Heart right ventricle (tissue), 16 donors: Measurements from ENCODE around the gene USP40. TPM values are rescaled to one million over a fixed set of nuclear protein-coding genes. Genes with fewer than 3 reads are reported as not detected.

Experiments
- ATAC-seq, 8 donors: fragments of 200-7000 bp; cut with Tn5 transposase; one replicate each; pipeline ENCODE4 v1.9.1; 2020; ENCODE audit warnings: mild to moderate bottlenecking in 8 of 8, moderate library complexity in 8 of 8, moderate number of reproducible peaks in 1 of 8
- DNase-seq, 2 donors: peaks; one replicate each; pipeline ENCODE4 v3.0.0-alpha.2; 2020
- H3K27ac ChIP-seq, 10 donors: fragments of 200-600 bp; sonication (generic) in 2 of 10; one replicate each; pipeline versions ENCODE4 v1.5.0 to v1.8.0; 2020 to 2022; ENCODE audit warnings: mild to moderate bottlenecking in 3 of 10
- H3K27me3 ChIP-seq, 7 donors: fragments of 200-600 bp; one replicate each; pipeline ENCODE4 v1.8.0; 2021 to 2022; ENCODE audit warnings: mild to moderate bottlenecking in 2 of 7
- H3K36me3 ChIP-seq, 9 donors: fragments of 200-600 bp; sonication (generic) in 1 of 9; one replicate each; pipeline versions ENCODE4 v1.5.0 to v1.8.0; 2020 to 2022; ENCODE audit warnings: mild to moderate bottlenecking in 2 of 9
- H3K4me1 ChIP-seq, 9 donors: fragments of 200-600 bp; sonication (generic) in 1 of 9; one replicate each; pipeline versions ENCODE4 v1.5.0 to v1.8.0; 2020 to 2022; ENCODE audit warnings: mild to moderate bottlenecking in 4 of 9
- H3K4me3 ChIP-seq, 10 donors: fragments of 200-600 bp; sonication (generic) in 2 of 10; one replicate each; pipeline versions ENCODE4 v1.5.0 to v1.8.0; 2020 to 2022; ENCODE audit warnings: mild to moderate bottlenecking in 7 of 10, moderate library complexity in 2 of 10
- H3K9me3 ChIP-seq, 11 donors: fragments of 200-600 bp in 10 of 11; sonication (generic) in 2 of 11; one replicate each; pipeline versions ENCODE4 v1.5.0 to v1.8.0; 2013 to 2022; ENCODE audit warnings: mild to moderate bottlenecking in 2 of 11, control low read depth in 1 of 11, moderate library complexity in 1 of 11
- WGBS, 2 donors: extraction: QIAGEN DNeasy Blood & Tissue Kit; methylation state at CpG; one replicate each; pipeline ENCODE4 v1.1.7; 2013; ENCODE audit warnings: inconsistent platforms in 1 of 2; 5-methylcytosine and 5-hydroxymethylcytosine counted together
- intact Hi-C, 10 donors: fragments of 100-400 bp; cut with DNase I; formaldehyde crosslinking; loops; one replicate each; pipeline versions ENCODE4 v1.11.1 to v1.14.2; 2022
- polyA plus RNA-seq, 2 donors: library from polyadenylated mRNA; stranded (reverse); fragments of 200-250 nt; gene quantifications; one replicate each; pipeline ENCODE4 v1.2.3, GENCODE V29; 2013
- total RNA-seq, 10 donors: library from RNA; stranded (reverse); fragmentation: NEBNext Ultra II Directional in 3 of 10; extraction: Animal tissue kit (Norgen Biotek cat#: 25700) in 3 of 10; gene quantifications; one replicate each; pipeline versions ENCODE4 v1.2.1 to v1.2.4, GENCODE V29; 2021 to 2023
- TF ChIP-seq, protein P1 (sequence below), 9 donors: fragments of 200-600 bp; sonication (generic) in 2 of 9; IDR thresholded peaks; one replicate each; pipeline versions ENCODE4 v1.5.0 to v1.8.0; 2021 to 2022; ENCODE audit warnings: antibody characterized with exemption in 9 of 9, mild to moderate bottlenecking in 5 of 9, moderate library complexity in 1 of 9
- donor health status: Arrhythmogenic right ventricular cardiomyopathy.
- donor health status: ischemic (EF 13 %, LVEDD 7.1; RV severe dilation, severe dysfunction).
- donor health status: healthy with polysubstance abuse.
- donor health status: DM: no; HTN: yes; CAD: no.
- donor health status: DM: no; HTN: no; CAD: no.
- donor health status: ischemic (EF 25% LVEDD 6.9; RV normal size, moderate dysfunction).
- donor health status: ischemic (EF 25% LVEDD 5.7; RV mildly dilated, moderate dysfunction).
- donor health status: healthy.
- donor health status: DM: yes; HTN: yes; CAD: no.
- donor health status: Ischemic cardiomyopathy.
- donor health status: ischemic (EF 35%, LVEDD 5.7; RV mildly dilated, moderate dysfunction).
- donor health status: nonischemic (EF 11% LVEDD 7.7; RV severe dilation, severe dysfunction).
- donor health status: DM: yes; HTN: yes; CAD: no.
- donor health status: PGD.
- donor health status: ischemic (EF 29% LVEDD 5.4; RV normal size, mild dysfunction).
- donor health status: nonischemic (EF 23%, LVEDD 6.1; RV moderate dilation, normal function).

Gene USP40
- total and polyA plus RNA-seq, 12 donors: 9.1 to 32.8 (median 16.1) TPM

DNA sequence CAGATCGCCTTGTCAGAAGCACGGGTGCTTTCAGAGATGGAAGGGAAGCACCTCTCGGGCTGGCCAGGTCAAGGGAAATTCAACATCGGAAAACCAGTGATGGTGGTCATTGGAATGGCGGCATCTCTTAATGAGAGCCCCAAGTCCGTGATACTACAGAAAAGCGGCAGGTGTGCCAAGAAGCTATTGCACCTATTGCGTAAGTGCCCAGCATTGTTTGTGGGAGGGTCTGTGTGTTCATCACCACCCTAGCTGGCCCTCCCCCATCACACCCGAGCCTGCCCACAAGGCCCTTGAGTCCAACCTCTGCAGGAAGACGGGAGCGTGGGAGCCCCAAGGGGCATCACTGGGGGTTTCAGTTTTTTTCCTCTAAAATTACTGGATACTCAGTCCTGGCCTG, 111.6 kb downstream of the USP40 start:
- peaks cover 0 to 100% (median 94%) of the 10 kb centered on the region in 9 donors for H3K36me3 ChIP-seq
- TF ChIP-seq, protein P1, sequence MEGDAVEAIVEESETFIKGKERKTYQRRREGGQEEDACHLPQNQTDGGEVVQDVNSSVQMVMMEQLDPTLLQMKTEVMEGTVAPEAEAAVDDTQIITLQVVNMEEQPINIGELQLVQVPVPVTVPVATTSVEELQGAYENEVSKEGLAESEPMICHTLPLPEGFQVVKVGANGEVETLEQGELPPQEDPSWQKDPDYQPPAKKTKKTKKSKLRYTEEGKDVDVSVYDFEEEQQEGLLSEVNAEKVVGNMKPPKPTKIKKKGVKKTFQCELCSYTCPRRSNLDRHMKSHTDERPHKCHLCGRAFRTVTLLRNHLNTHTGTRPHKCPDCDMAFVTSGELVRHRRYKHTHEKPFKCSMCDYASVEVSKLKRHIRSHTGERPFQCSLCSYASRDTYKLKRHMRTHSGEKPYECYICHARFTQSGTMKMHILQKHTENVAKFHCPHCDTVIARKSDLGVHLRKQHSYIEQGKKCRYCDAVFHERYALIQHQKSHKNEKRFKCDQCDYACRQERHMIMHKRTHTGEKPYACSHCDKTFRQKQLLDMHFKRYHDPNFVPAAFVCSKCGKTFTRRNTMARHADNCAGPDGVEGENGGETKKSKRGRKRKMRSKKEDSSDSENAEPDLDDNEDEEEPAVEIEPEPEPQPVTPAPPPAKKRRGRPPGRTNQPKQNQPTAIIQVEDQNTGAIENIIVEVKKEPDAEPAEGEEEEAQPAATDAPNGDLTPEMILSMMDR (IDR thresholded peaks at IDR 0.05): no peak
- intact Hi-C loops: no loop called here
- 93 to 94% methylated on average over 11 of the region's 11 CpGs for WGBS, 2 donors
- H3K4me3 ChIP-seq: no peak overlapping the region
- ATAC-seq: no peak
- DNase-seq: no peak
- no peaks in the 10 kb centered on the region for H3K9me3 ChIP-seq
- H3K27me3 ChIP-seq: no peaks in the 10 kb centered on the region
- H3K27ac ChIP-seq: no peak overlapping the region
- no peaks in the 10 kb centered on the region for H3K4me1 ChIP-seq

DNA sequence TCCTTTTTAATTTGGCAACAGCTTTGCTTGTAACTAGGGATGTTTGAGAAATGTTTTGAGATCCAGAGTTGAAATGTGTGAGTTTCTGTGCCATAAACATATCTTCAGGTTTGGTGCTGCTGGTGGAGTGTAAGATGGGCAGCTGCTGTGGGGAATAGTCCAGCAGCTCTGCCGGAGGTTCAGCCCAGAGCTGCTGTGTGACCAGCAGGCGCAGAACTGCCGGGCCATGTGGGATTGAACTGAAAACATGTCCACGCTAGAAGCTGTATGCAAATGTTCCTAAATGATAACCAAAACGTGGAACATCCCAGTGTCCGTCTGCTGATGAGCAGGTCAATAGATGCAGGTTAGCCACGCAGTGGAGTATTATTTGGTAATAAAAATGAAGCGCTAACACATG, 112.7 kb downstream of the USP40 start:
- intact Hi-C loops: no loop called here
- H3K27ac ChIP-seq: no peak overlapping the region
- DNase-seq: no peak
- TF ChIP-seq, protein P1 (IDR thresholded peaks at IDR 0.05): no peak
- peaks cover 4 to 100% (median 87%) of the 10 kb centered on the region in 9 donors for H3K36me3 ChIP-seq
- peaks cover 0 to 5% (median 0%) of the 10 kb centered on the region in 9 donors for H3K4me1 ChIP-seq
- H3K27me3 ChIP-seq: no peaks in the 10 kb centered on the region
- no peaks in the 10 kb centered on the region for H3K9me3 ChIP-seq
- ATAC-seq: no peak
- WGBS, 2 donors: 94 to 95% methylated on average over 8 of the region's 8 CpGs
- H3K4me3 ChIP-seq: no peak overlapping the region

DNA sequence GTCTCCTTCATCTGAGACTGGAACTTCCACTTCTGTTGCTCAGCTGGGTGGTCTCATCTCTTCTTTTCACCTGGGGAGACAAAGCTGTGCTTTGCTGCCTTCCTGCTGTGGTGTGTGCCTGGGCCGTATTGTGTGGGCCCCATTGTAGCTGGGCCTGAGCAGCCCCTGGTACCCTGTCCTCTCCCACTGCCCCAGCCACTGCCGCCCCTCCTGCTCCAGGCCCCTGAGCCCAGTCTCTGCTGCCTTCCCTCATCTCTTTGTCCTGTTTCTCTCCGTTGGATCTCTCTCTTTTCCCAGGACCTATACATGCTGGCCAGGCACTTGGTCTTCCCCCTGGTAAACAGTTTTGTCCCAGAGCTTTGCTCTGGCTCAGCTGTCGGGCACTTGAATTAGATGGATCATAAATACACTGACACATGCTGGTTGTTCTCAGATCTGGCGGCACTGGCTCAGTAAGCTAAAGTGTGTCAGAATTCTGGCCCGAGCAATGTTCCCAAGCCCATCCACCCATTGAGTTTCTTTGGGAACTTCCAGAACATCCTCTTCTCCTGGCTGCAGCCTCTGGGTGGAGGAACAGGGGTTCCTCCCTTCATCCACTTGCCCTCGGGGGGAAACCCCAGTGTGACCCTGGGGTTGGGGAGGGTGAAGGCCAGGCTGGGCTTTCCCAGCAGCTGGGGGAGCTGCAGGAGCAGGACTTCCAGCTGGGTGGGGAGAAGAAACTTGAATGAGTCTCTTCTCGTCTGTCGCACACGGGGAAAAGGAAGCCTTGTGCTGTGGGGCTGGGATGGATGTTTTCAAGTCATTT, 113.3 kb downstream of the USP40 start:
- no peaks in the 10 kb centered on the region for H3K27me3 ChIP-seq
- intact Hi-C loops: no loop called here
- H3K36me3 ChIP-seq: peaks cover 4 to 100% (median 87%) of the 10 kb centered on the region in 9 donors
- no peak for DNase-seq
- peaks cover 0 to 6% (median 0%) of the 10 kb centered on the region in 9 donors for H3K4me1 ChIP-seq
- H3K4me3 ChIP-seq: no peak overlapping the region
- H3K27ac ChIP-seq: peak overlapping the region in 4 of 10 donors; percentile 19 to 48 (median 36)
- no peaks in the 10 kb centered on the region for H3K9me3 ChIP-seq
- peak in 3 of 8 donors; percentile 4 to 19 (median 6) for ATAC-seq
- TF ChIP-seq, protein P1 (IDR thresholded peaks at IDR 0.05): no peak
- 83 to 84% methylated on average over 10 of the region's 10 CpGs for WGBS, 2 donors

DNA sequence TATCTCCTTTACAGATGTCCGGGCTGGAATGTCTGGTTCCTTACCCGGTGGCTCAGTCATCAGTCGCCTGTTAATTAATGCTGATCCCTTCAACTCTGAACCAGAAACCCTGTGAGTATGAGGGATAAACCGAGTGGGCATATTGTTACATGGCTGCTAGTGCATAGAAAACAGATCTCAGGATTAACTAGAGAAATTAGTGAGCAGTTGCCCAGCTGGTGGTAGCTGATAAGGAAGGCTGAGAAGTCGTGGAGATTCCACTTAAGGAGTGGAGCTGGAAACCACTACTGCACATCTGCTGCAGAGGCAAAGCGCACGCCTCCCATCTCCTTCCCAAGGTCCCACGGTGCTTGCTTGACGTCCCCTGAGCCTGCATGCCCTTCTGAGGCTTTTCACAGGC, 114.6 kb downstream of the USP40 start:
- Histone ChIP-seq H3K4me3 (no peak overlapping the region), H3K27ac (no peak overlapping the region), H3K27me3 (no peaks in the 10 kb centered on the region), H3K36me3 (peaks cover 4 to 100% (median 85%) of the 10 kb centered on the region in 9 donors), H3K4me1 (peaks cover 0 to 13% (median 0%) of the 10 kb centered on the region in 9 donors), H3K9me3 (no peaks in the 10 kb centered on the region)
- TF ChIP-seq, protein P1 (IDR thresholded peaks at IDR 0.05): no peak
- 74 to 76% methylated on average over 9 of the region's 9 CpGs for WGBS, 2 donors
- intact Hi-C loops: no loop called here
- DNase-seq: no peak
- ATAC-seq: no peak
